HEK293 (cell line): ENCODE results near the gene SS18L1.
A peak's percentile ranks its signal among the peaks of the same experiment; 100 is the strongest.

ENCODE experiments used
- ELK4 ChIP-seq: IDR thresholded peaks from 2 replicates; pipeline ENCODE4 v1.6.1; 2011; ENCODE audit warnings: mild to moderate bottlenecking, low read depth, low read length, borderline replicate concordance
- IKZF3 ChIP-seq: fragments of 450-650 bp; IDR thresholded peaks from 2 replicates; pipeline ENCODE4 v1.5.0; 2018; ENCODE audit warnings: missing biosample characterization, mild to moderate bottlenecking, missing genetic modification characterization, moderate library complexity
- KLF1 ChIP-seq: fragments of 450-650 bp; formaldehyde crosslinking; IDR thresholded peaks from 2 replicates; pipeline ENCODE4 v1.5.1; 2016; ENCODE audit warnings: missing biosample characterization, missing genetic modification characterization
- KLF9 ChIP-seq: fragments of 450-650 bp; formaldehyde crosslinking; IDR thresholded peaks from 2 replicates; pipeline ENCODE4 v1.5.1; 2016; ENCODE audit warnings: missing biosample characterization, missing genetic modification characterization, low read depth
- OSR2 ChIP-seq: fragments of 450-650 bp; formaldehyde crosslinking; IDR thresholded peaks from 2 replicates; pipeline ENCODE4 v1.5.1; 2016; ENCODE audit warnings: missing biosample characterization, missing genetic modification characterization
- PBX3 ChIP-seq: sonication (generic); formaldehyde crosslinking; IDR thresholded peaks from 2 replicates; pipeline ENCODE4 v1.8.1; 2022; ENCODE audit warnings: mild to moderate bottlenecking, moderate library complexity, missing genetic modification reagents
- SP2 ChIP-seq: fragments of 450-650 bp; formaldehyde crosslinking; IDR thresholded peaks from 2 replicates; pipeline ENCODE4 v1.5.1; 2016; ENCODE audit warnings: missing biosample characterization, missing genetic modification characterization
- SP3 ChIP-seq: fragments of 450-650 bp; formaldehyde crosslinking; IDR thresholded peaks from 2 replicates; pipeline ENCODE4 v1.5.1; 2016; ENCODE audit warnings: missing biosample characterization, missing genetic modification characterization
- ZBTB20 ChIP-seq: fragments of 450-650 bp; formaldehyde crosslinking; IDR thresholded peaks from 2 replicates; pipeline ENCODE4 v1.5.1; 2016; ENCODE audit warnings: missing biosample characterization, missing genetic modification characterization
- ZBTB21 ChIP-seq: fragments of 450-650 bp; formaldehyde crosslinking; IDR thresholded peaks from 2 replicates; pipeline ENCODE4 v1.5.1; 2017; ENCODE audit warnings: missing biosample characterization, missing genetic modification characterization
- ZFP3 ChIP-seq: fragments of 450-650 bp; formaldehyde crosslinking; IDR thresholded peaks from 2 replicates; pipeline ENCODE4 v1.5.1; 2016; ENCODE audit warnings: low read depth, missing biosample characterization, missing genetic modification characterization
- ZNF133 ChIP-seq: fragments of 450-650 bp; formaldehyde crosslinking; IDR thresholded peaks from 2 replicates; pipeline ENCODE4 v1.5.1; 2016; ENCODE audit warnings: missing biosample characterization, missing genetic modification characterization
- ZNF138 ChIP-seq: fragments of 450-650 bp; formaldehyde crosslinking; IDR thresholded peaks from 2 replicates; pipeline ENCODE4 v1.5.1; 2016; ENCODE audit warnings: missing biosample characterization, missing genetic modification characterization, borderline replicate concordance
- ZNF140 ChIP-seq: fragments of 450-650 bp; formaldehyde crosslinking; IDR thresholded peaks from 2 replicates; pipeline ENCODE4 v1.5.1; 2016; ENCODE audit warnings: missing biosample characterization, missing genetic modification characterization
- ZNF155 ChIP-seq: fragments of 450-650 bp; formaldehyde crosslinking; IDR thresholded peaks from 2 replicates; pipeline ENCODE4 v1.5.1; 2016; ENCODE audit warnings: missing biosample characterization, missing genetic modification characterization
- ZNF211 ChIP-seq: fragments of 450-650 bp; formaldehyde crosslinking; IDR thresholded peaks from 2 replicates; pipeline ENCODE4 v1.5.1; 2016; ENCODE audit warnings: low read depth, missing biosample characterization, missing genetic modification characterization
- ZNF280D ChIP-seq: fragments of 450-650 bp; formaldehyde crosslinking; IDR thresholded peaks from 2 replicates; pipeline ENCODE4 v1.5.1; 2016; ENCODE audit warnings: missing biosample characterization, missing genetic modification characterization
- ZNF341 ChIP-seq: fragments of 450-650 bp; formaldehyde crosslinking; IDR thresholded peaks from 2 replicates; pipeline ENCODE4; 2016; ENCODE audit warnings: low read depth, missing biosample characterization, missing genetic modification characterization
- ZNF391 ChIP-seq: fragments of 450-650 bp; formaldehyde crosslinking; IDR thresholded peaks from 2 replicates; pipeline ENCODE4 v1.5.1; 2016; ENCODE audit warnings: low read depth, missing biosample characterization, missing genetic modification characterization, borderline replicate concordance
- ZNF398 ChIP-seq: fragments of 450-650 bp; formaldehyde crosslinking; IDR thresholded peaks from 2 replicates; pipeline ENCODE4 v1.5.1; 2017; ENCODE audit warnings: missing biosample characterization, missing genetic modification characterization
- ZNF473 ChIP-seq: fragments of 450-650 bp; formaldehyde crosslinking; IDR thresholded peaks from 2 replicates; pipeline ENCODE4 v1.5.1; 2017; ENCODE audit warnings: missing biosample characterization, missing genetic modification characterization
- ZNF488 ChIP-seq: fragments of 450-650 bp; formaldehyde crosslinking; IDR thresholded peaks from 2 replicates; pipeline ENCODE4 v1.5.1; 2016; ENCODE audit warnings: missing biosample characterization, missing genetic modification characterization
- ZNF530 ChIP-seq: fragments of 450-650 bp; formaldehyde crosslinking; IDR thresholded peaks from 2 replicates; pipeline ENCODE4 v1.5.1; 2016; ENCODE audit warnings: low read depth, missing biosample characterization, missing genetic modification characterization
- ZNF561 ChIP-seq: fragments of 450-650 bp; IDR thresholded peaks from 2 replicates; pipeline ENCODE4 v1.5.1; 2018; ENCODE audit warnings: missing biosample characterization, missing genetic modification characterization, borderline replicate concordance
- ZNF600 ChIP-seq: fragments of 450-650 bp; formaldehyde crosslinking; IDR thresholded peaks from 2 replicates; pipeline ENCODE4 v1.5.1; 2016; ENCODE audit warnings: missing biosample characterization, missing genetic modification characterization
- ZNF629 ChIP-seq: fragments of 450-650 bp; formaldehyde crosslinking; IDR thresholded peaks from 2 replicates; pipeline ENCODE4 v1.5.1; 2017; ENCODE audit warnings: missing biosample characterization, missing genetic modification characterization
- ZNF670 ChIP-seq: fragments of 450-650 bp; formaldehyde crosslinking; IDR thresholded peaks from 2 replicates; pipeline ENCODE4 v1.5.1; 2016; ENCODE audit warnings: missing biosample characterization, missing genetic modification characterization, low read depth
- ZNF747 ChIP-seq: fragments of 450-650 bp; formaldehyde crosslinking; IDR thresholded peaks from 2 replicates; pipeline ENCODE4 v1.5.1; 2016; ENCODE audit warnings: missing biosample characterization, missing genetic modification characterization
- ZNF791 ChIP-seq: fragments of 450-650 bp; formaldehyde crosslinking; IDR thresholded peaks from 2 replicates; pipeline ENCODE4 v1.5.1; 2016; ENCODE audit warnings: missing biosample characterization, missing genetic modification characterization
- ZNF792 ChIP-seq: fragments of 450-650 bp; formaldehyde crosslinking; IDR thresholded peaks from 2 replicates; pipeline ENCODE4 v1.5.1; 2016; ENCODE audit warnings: missing biosample characterization, missing genetic modification characterization
- ZSCAN5A ChIP-seq: fragments of 450-650 bp; formaldehyde crosslinking; IDR thresholded peaks from 2 replicates; pipeline ENCODE4 v1.5.1; 2016; ENCODE audit warnings: missing biosample characterization, missing genetic modification characterization

Gene SS18L1

GRCh38 chr20:62121776-62122653 lies 21.6 kb upstream of the SS18L1 start, which contains the start of gene LSM14B (continued):
- TF ChIP-seq ZNF211 (tag by site-specific recombination) (no peak), ZNF133 (no peak), ZBTB21 (no peak), SP3 (tag by site-specific recombination) (peak; percentile 39; the same call in 1 of the 2 replicates), KLF9 (tag by site-specific recombination) (0 out of 2 replicates have a peak, but pooled peaks have one; percentile 34), ZNF600 (tag by site-specific recombination) (no peak), SP2 (peak; percentile 6; the same call in 1 of the 2 replicates), ZNF391 (no peak), ZNF473 (tag by site-specific recombination) (no peak), ZNF561 (tag by site-specific recombination) (peak; percentile 88), ZNF155 (tag by site-specific recombination) (no peak), ZNF280D (no peak), ZNF488 (tag by site-specific recombination) (no peak), PBX3 (CRISPR knock-in tag) (no peak), ZNF791 (tag by site-specific recombination) (no peak), ELK4 (no peak), ZNF792 (tag by site-specific recombination) (no peak), ZNF530 (tag by site-specific recombination) (no peak), ZSCAN5A (tag by site-specific recombination) (no peak), KLF1 (tag by site-specific recombination) (no peak; the same call in 1 of the 2 replicates), ZNF629 (tag by site-specific recombination) (no peak), ZNF398 (tag by site-specific recombination) (peak; percentile 36; the same call in 1 of the 2 replicates), IKZF3 (peak; percentile 78), ZFP3 (tag by site-specific recombination) (no peak), ZNF747 (tag by site-specific recombination) (no peak), ZNF670 (tag by site-specific recombination) (no peak), ZNF140 (tag by site-specific recombination) (no peak), ZNF138 (tag by site-specific recombination) (no peak), OSR2 (tag by site-specific recombination) (peak; percentile 68; the same call in 1 of the 2 replicates), ZBTB20 (tag by site-specific recombination) (peak; percentile 97), ZNF341 (tag by site-specific recombination) (peak; percentile 84)
